ENCODE results near the gene ZDHHC8.
A peak's percentile ranks its signal among the peaks of the same experiment; 100 is the strongest.

The ZDHHC8 gene

DNA sequence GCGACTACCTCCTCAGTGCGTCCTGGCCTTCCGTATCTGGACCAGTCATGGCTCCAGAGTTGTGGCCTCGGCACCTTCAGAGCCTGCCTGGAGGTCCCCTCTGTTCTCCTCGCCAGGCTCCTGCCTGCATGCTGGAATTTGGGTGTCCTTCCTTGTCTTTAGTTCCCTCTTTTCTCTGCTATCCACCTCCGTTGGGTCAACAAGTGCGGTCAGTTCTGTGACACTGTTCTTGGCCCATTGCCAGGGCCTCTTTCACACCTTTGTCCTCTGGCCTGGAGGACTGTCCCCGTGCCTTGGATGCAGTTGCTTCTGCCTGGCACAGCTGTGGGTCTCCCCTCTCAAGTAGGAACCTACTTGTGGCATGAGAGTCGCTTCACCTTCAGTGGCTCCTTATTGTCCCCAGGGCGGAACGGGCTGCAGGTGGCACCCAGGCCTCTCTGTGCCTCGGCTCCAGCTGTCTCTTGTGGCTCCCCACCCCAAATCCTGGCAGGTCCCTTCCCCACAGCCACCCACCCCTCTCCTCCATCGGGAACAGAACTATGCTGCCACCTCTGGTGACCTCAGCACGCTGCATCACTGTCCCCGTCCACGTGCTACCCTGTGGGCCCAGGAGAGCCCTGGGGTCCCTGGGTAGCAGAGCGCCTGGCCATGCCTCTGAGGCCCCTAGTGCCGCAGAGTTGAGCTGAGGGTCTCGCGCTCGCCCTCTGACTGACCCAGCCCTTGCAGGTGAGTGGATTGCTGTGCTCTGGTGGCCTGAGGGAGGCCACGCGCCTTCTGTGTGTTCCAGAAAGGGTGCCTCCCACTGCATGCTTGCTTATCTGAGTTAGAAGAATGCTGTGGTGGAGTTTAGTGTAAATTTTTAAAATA lies 46.8 kb upstream of the ZDHHC8 start:
- Histone ChIP-seq H2AFZ (ENCODE audit: low read depth, low read length) (no peak overlapping the region), H3K9ac (ENCODE audit: low read depth, low read length) (no peak overlapping the region), H3K27ac (ENCODE audit: low read length) (no peak overlapping the region), H3K79me2 (ENCODE audit: insufficient read depth, low read length) (peaks cover 99% of the 10 kb centered on the region), H3K4me1 (ENCODE audit: insufficient read depth, low read length) (peaks cover 45% of the 10 kb centered on the region), H3K36me3 (ENCODE audit: insufficient read depth, low read length) (peaks cover 87% of the 10 kb centered on the region), H3K4me3 (ENCODE audit: low read depth in 1 of 2, low read length in 2 of 2) (no peak overlapping the region; a peak in 1 of 4 replicates), H4K20me1 (ENCODE audit: insufficient read depth, low read length) (peaks cover 86% of the 10 kb centered on the region), H3K4me2 (ENCODE audit: insufficient read depth, low read length) (peak overlapping the region; percentile 97; the same call in 1 of the 2 replicates), H3K27me3 (ENCODE audit: insufficient read depth, low read length, poor library complexity) (no peaks in the 10 kb centered on the region), H3K9me3 (ENCODE audit: insufficient read depth, low read length, severe bottlenecking) (no peaks in the 10 kb centered on the region)
- TF ChIP-seq CTCF (IDR thresholded peaks at IDR 0.05; ENCODE audit: borderline replicate concordance, extremely low read depth, low read length, poor library complexity, severe bottlenecking): peak; percentile 59
- TF ChIP-seq EZH2 (IDR thresholded peaks at IDR 0.05; ENCODE audit: borderline replicate concordance, low read depth, low read length, severe bottlenecking): no peak
- DNase-seq (peak; percentile 45), ATAC-seq (ENCODE audit: insufficient read depth, low read depth) (peak; percentile 45; the same call in 2 of the 3 replicates)

GRCh38 chr22:20085651-20086050 lies 46.0 kb upstream of the ZDHHC8 start:
- no peaks in the 10 kb centered on the region for H3K27me3 ChIP-seq (ENCODE audit: insufficient read depth, low read length, poor library complexity)
- peaks cover 99% of the 10 kb centered on the region for H3K79me2 ChIP-seq (ENCODE audit: insufficient read depth, low read length)
- no peak overlapping the region for H3K27ac ChIP-seq (ENCODE audit: low read length)
- H3K4me2 ChIP-seq (ENCODE audit: insufficient read depth, low read length): no peak overlapping the region
- no peaks in the 10 kb centered on the region for H3K9me3 ChIP-seq (ENCODE audit: insufficient read depth, low read length, severe bottlenecking)
- TF ChIP-seq CTCF (IDR thresholded peaks at IDR 0.05; ENCODE audit: borderline replicate concordance, extremely low read depth, low read length, poor library complexity, severe bottlenecking): no peak
- no peak for TF ChIP-seq EZH2 (IDR thresholded peaks at IDR 0.05; ENCODE audit: borderline replicate concordance, low read depth, low read length, severe bottlenecking)
- H3K36me3 ChIP-seq (ENCODE audit: insufficient read depth, low read length): peaks cover 95% of the 10 kb centered on the region
- DNase-seq: no peak
- ATAC-seq (ENCODE audit: insufficient read depth, low read depth): no peak
- no peak overlapping the region for H2AFZ ChIP-seq (ENCODE audit: low read depth, low read length)
- no peak overlapping the region for H3K9ac ChIP-seq (ENCODE audit: low read depth, low read length)
- peaks cover 45% of the 10 kb centered on the region for H3K4me1 ChIP-seq (ENCODE audit: insufficient read depth, low read length)
- H3K4me3 ChIP-seq (ENCODE audit: low read depth in 1 of 2, low read length in 2 of 2): no peak overlapping the region
- H4K20me1 ChIP-seq (ENCODE audit: insufficient read depth, low read length): peaks cover 93% of the 10 kb centered on the region

GRCh38 chr22:20086101-20086599 lies 45.5 kb upstream of the ZDHHC8 start:
- Histone ChIP-seq H3K36me3 (ENCODE audit: insufficient read depth, low read length) (peaks cover 95% of the 10 kb centered on the region), H3K4me2 (ENCODE audit: insufficient read depth, low read length) (no peak overlapping the region), H3K4me1 (ENCODE audit: insufficient read depth, low read length) (peaks cover 40% of the 10 kb centered on the region), H3K79me2 (ENCODE audit: insufficient read depth, low read length) (peaks cover 98% of the 10 kb centered on the region), H4K20me1 (ENCODE audit: insufficient read depth, low read length) (peaks cover 92% of the 10 kb centered on the region), H3K27ac (ENCODE audit: low read length) (no peak overlapping the region), H2AFZ (ENCODE audit: low read depth, low read length) (no peak overlapping the region), H3K9ac (ENCODE audit: low read depth, low read length) (no peak overlapping the region), H3K9me3 (ENCODE audit: insufficient read depth, low read length, severe bottlenecking) (no peaks in the 10 kb centered on the region), H3K4me3 (ENCODE audit: low read depth in 1 of 2, low read length in 2 of 2) (no peak overlapping the region), H3K27me3 (ENCODE audit: insufficient read depth, low read length, poor library complexity) (no peaks in the 10 kb centered on the region)
- ATAC-seq (ENCODE audit: insufficient read depth, low read depth): no peak
- no peak for DNase-seq
- no peak for TF ChIP-seq CTCF (IDR thresholded peaks at IDR 0.05; ENCODE audit: borderline replicate concordance, extremely low read depth, low read length, poor library complexity, severe bottlenecking)
- no peak for TF ChIP-seq EZH2 (IDR thresholded peaks at IDR 0.05; ENCODE audit: borderline replicate concordance, low read depth, low read length, severe bottlenecking)
